H1 (cell line): ENCODE measurements around the gene TPRN.

ENCODE experiments used
- CTBP2 ChIP-seq: IDR thresholded peaks from 2 replicates; pipeline ENCODE4 v1.7.0; 2011; ENCODE audit warnings: borderline replicate concordance, mild to moderate bottlenecking, moderate library complexity, mixed read lengths, low read length; ENCODE audit not compliant: insufficient read depth, insufficient read length
- CTCF ChIP-seq, 3 experiments: IDR thresholded peaks; 1 replicate in 2 of 3; 2 replicates in 1 of 3; pipeline versions ENCODE4 v1.5.1 to v1.6.1; 2011; ENCODE audit warnings: low read length in 3 of 3, mild to moderate bottlenecking in 3 of 3, inconsistent platforms in 2 of 3, low read depth in 1 of 3, moderate library complexity in 1 of 3; ENCODE audit not compliant: insufficient read depth in 1 of 3; ENCODE audit errors: control extremely low read depth in 1 of 3
- MAFK ChIP-seq: IDR thresholded peaks from 2 replicates; pipeline ENCODE4 v1.6.1; 2012; ENCODE audit warnings: low read depth, mild to moderate bottlenecking, improper control_type of control experiment, low read length
- POLR2AphosphoS5 ChIP-seq: IDR thresholded peaks from 2 replicates; pipeline ENCODE4 v1.6.1; 2011; ENCODE audit warnings: low read depth, low read length
- RBBP5 ChIP-seq: IDR thresholded peaks from 2 replicates; pipeline ENCODE4 v1.7.1; 2012; ENCODE audit warnings: low read depth, mild to moderate bottlenecking, inconsistent platforms, low read length, moderate library complexity, borderline replicate concordance
- SP1 ChIP-seq: IDR thresholded peaks from 2 replicates; pipeline ENCODE4 v1.6.1; 2011; ENCODE audit warnings: low read depth, low read length
- TBP ChIP-seq: IDR thresholded peaks from 2 replicates; pipeline ENCODE4 v1.6.1; 2011; ENCODE audit warnings: low read depth, low read length, improper control_type of control experiment
- USF2 ChIP-seq: IDR thresholded peaks from 2 replicates; pipeline ENCODE4 v1.6.1; 2011; ENCODE audit warnings: low read length, improper control_type of control experiment

- TF ChIP-seq POLR2AphosphoS5 (no peak), CTCF (IDR thresholded peaks at IDR 0.05; ENCODE audit: control extremely low read depth in 1 of 3, insufficient read depth in 1 of 3, low read depth in 1 of 3, low read length in 3 of 3) (no peak), USF2 (no peak), TBP (no peak), MAFK (no peak), RBBP5 (no peak), CTBP2 (no peak), SP1 (no peak)
Observed at GRCh38 chr9:137212520-137212919, 12.0 kb upstream of the TPRN start.
